Fibroblast of villous mesenchyme (primary cell): ENCODE measurements around the gene KLK15. TPM values are rescaled to one million over a fixed set of nuclear protein-coding genes. Genes with fewer than 3 reads are reported as not detected.

Experiments used
- DNase-seq: peaks from one replicate; pipeline ENCODE4 v3.0.0-alpha.2; 2010; ENCODE audit warnings: low read depth
- H3K4me3 ChIP-seq: 2 replicates; pipeline ENCODE4 v1.5.1; 2011; ENCODE audit warnings: low read depth, mild to moderate bottlenecking, low read length
- total RNA-seq: library from RNA; depleted of rRNA; stranded (reverse); fragments of >200 nt; gene quantifications from 2 replicates; pipeline ENCODE4 v1.2.3, GENCODE V29; 2012
- TF ChIP-seq, protein P1 (sequence below): IDR thresholded peaks from 2 replicates; pipeline ENCODE4 v1.5.1; 2012; ENCODE audit warnings: low read depth, mild to moderate bottlenecking, low read length; ENCODE audit not compliant: insufficient read depth

The KLK15 gene
- total RNA-seq, 1 donor = not detected

DNA sequence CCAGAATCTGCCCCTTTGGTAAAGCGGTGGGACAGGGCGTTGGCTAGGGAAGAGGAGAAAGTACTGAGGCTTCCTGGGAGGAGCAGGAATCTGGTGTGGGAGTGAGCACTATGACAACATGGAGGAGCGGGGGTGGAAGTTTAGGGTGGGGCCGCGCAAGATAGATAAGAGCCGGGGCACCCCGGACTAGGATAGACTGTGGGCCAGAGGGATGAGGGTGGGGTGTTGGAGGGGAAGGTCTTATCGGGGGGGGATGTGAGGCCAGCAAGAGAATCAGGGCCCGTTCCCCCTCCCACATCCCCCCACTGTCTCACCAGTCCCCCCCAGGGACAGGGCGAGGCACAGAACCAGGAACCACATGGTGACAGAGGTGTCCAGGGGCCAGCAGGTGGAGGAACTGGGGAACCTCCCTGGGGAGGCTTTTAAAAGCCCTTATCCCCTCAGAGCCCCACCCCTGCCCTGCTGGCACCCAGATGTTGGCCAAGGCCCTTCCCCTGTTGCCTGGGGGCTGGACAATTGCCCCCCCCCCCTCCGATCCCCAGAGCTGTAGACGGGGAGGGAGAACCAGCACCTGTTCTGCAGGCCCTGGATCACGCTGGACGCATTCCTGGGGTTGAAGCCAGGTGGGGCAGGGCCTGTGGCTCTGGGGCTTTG, 9.9 kb downstream of the KLK15 start, which contains the start of gene KLK1:
TSS of gene KLK1 (minus strand) at position 399 of the 654 bp plus-strand sequence. CDS start at position 360, 39 bp downstream.
- TF ChIP-seq, protein P1, sequence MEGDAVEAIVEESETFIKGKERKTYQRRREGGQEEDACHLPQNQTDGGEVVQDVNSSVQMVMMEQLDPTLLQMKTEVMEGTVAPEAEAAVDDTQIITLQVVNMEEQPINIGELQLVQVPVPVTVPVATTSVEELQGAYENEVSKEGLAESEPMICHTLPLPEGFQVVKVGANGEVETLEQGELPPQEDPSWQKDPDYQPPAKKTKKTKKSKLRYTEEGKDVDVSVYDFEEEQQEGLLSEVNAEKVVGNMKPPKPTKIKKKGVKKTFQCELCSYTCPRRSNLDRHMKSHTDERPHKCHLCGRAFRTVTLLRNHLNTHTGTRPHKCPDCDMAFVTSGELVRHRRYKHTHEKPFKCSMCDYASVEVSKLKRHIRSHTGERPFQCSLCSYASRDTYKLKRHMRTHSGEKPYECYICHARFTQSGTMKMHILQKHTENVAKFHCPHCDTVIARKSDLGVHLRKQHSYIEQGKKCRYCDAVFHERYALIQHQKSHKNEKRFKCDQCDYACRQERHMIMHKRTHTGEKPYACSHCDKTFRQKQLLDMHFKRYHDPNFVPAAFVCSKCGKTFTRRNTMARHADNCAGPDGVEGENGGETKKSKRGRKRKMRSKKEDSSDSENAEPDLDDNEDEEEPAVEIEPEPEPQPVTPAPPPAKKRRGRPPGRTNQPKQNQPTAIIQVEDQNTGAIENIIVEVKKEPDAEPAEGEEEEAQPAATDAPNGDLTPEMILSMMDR = no peak
- DNase-seq = no peak

DNA sequence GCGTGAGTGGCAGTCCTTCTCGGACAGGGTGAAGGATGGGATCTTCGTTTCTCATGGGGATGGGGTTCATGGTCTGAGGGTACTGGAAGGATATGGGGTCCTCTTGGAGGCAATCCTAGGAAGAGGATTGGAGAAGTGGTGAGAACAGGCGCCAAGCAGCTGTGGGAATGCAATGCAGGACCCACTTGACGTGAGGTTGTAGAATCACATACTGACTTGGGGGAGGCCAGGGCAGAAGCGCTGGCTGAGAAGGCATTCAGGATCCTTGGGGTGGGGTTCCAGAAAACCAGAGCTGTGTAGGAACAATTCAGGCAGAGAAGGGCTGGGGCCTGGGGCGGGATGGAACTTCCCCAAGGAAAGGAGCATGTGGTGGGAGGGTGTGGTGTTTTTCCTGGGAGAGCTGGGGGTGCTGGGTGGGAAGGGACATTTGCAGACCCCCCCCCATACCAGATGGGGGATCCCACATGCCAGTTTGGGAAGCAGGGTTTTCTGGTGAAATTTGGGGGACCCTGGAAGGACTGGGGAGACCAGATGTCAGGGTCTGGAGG, 10.6 kb downstream of the KLK15 start:
- no peak for DNase-seq
- no peak overlapping the region for H3K4me3 ChIP-seq
- TF ChIP-seq, protein P1 = no peak

More for the DNA sequence above, 9.9 kb downstream of the KLK15 start, which contains the start of gene KLK1:
- H3K4me3 ChIP-seq = no peak within 1 kb of the TSS

GRCh38 chr19:50821622-50822021, 11.8 kb downstream of the KLK15 start:
- TF ChIP-seq, protein P1 = no peak
- no peak overlapping the region for H3K4me3 ChIP-seq
- DNase-seq = no peak

- no peak overlapping the region for H3K4me3 ChIP-seq
- TF ChIP-seq, protein P1 = no peak
- DNase-seq = no peak
Measured at GRCh38 chr19:50821248-50821612, 12.1 kb downstream of the KLK15 start.

- TF ChIP-seq, protein P1 = no peak
- H3K4me3 ChIP-seq = no peak overlapping the region
- DNase-seq = no peak
Measured at GRCh38 chr19:50820549-50821247, 12.7 kb downstream of the KLK15 start.

DNA sequence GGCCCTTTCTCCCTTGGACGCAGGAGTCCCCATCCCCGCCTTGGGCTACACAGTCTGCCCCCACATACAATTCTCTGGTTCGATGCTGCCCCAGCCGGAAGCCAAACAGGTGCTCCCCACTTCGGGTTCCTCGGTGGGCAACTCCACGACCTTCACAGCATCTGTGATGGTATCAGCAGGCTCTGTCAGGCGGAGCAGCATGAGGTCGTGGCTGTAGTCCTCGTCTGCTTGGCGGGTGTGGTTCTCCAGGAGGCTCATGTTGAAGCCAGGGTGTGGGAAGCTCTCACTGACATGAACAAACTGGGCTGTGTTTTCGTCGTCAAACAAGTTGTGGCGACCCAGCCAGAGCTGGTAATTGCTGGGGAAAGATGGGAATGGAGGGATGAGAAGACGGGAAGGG, 13.3 kb downstream of the KLK15 start:
- H3K4me3 ChIP-seq = no peak overlapping the region
- TF ChIP-seq, protein P1 = no peak
- DNase-seq = no peak
